Ishikawa (cell line): ENCODE data around the gene FLYWCH1.

Source experiments
- CEBPB ChIP-seq: IDR thresholded peaks from 2 replicates; pipeline ENCODE4 v1.6.1; 2012
- CREB1 ChIP-seq: IDR thresholded peaks from 2 replicates; pipeline ENCODE4 v1.6.1; 2012; ENCODE audit warnings: low read depth
- EGR1 ChIP-seq: IDR thresholded peaks from 2 replicates; pipeline ENCODE4 v1.6.1; 2012
- EP300 ChIP-seq: IDR thresholded peaks from 2 replicates; pipeline ENCODE4 v1.6.1; 2012; ENCODE audit warnings: borderline replicate concordance
- FOXM1 ChIP-seq: IDR thresholded peaks from 2 replicates; pipeline ENCODE4 v1.6.1; 2012; ENCODE audit warnings: low read depth, borderline replicate concordance
- MAX ChIP-seq: IDR thresholded peaks from 2 replicates; pipeline ENCODE4 v1.6.1; 2012
- NFIC ChIP-seq: IDR thresholded peaks from 2 replicates; pipeline ENCODE4 v1.6.1; 2012
- RAD21 ChIP-seq: IDR thresholded peaks from 2 replicates; pipeline ENCODE4 v1.6.1; 2012; ENCODE audit warnings: low read depth
- REST ChIP-seq: IDR thresholded peaks from 2 replicates; pipeline ENCODE4 v1.6.1; 2012; ENCODE audit warnings: low read depth, mild to moderate bottlenecking
- TAF1 ChIP-seq: IDR thresholded peaks from 2 replicates; pipeline ENCODE4 v1.6.1; 2012; ENCODE audit warnings: low read depth, mild to moderate bottlenecking
- TCF12 ChIP-seq: IDR thresholded peaks from 2 replicates; pipeline ENCODE4 v1.6.1; 2012; ENCODE audit warnings: low read depth
- TEAD4 ChIP-seq: IDR thresholded peaks from 2 replicates; pipeline ENCODE4 v1.6.1; 2012
- USF1 ChIP-seq: IDR thresholded peaks from 2 replicates; pipeline ENCODE4 v1.6.1; 2012
- YY1 ChIP-seq: IDR thresholded peaks from 2 replicates; pipeline ENCODE4 v1.6.1; 2012; ENCODE audit warnings: low read depth
- ZBTB7A ChIP-seq: IDR thresholded peaks from 2 replicates; pipeline ENCODE4 v1.6.1; 2012; ENCODE audit warnings: low read depth

The FLYWCH1 gene

GRCh38 chr16:2991566-2992261 is 80.0 kb downstream of the FLYWCH1 start:
- TF ChIP-seq TEAD4, result no peak

GRCh38 chr16:2992383-2993081 is 80.8 kb downstream of the FLYWCH1 start:
- TF ChIP-seq RAD21 (no peak), ZBTB7A (no peak), CREB1 (no peak), USF1 (no peak), FOXM1 (no peak), YY1 (no peak), TEAD4 (no peak)

- TF ChIP-seq NFIC, result no peak
Measured at GRCh38 chr16:2996298-2996697, 84.6 kb downstream of the FLYWCH1 start.

- TF ChIP-seq FOXM1, result no peak
- no peak for TF ChIP-seq TCF12
- no peak for TF ChIP-seq MAX
- no peak for TF ChIP-seq CREB1
- no peak for TF ChIP-seq ZBTB7A
- TF ChIP-seq RAD21, result no peak
- TF ChIP-seq REST, result no peak
- no peak for TF ChIP-seq TEAD4
- TF ChIP-seq NFIC, result no peak
- TF ChIP-seq EP300, result no peak
- no peak for TF ChIP-seq USF1
- TF ChIP-seq CEBPB, result no peak
- TF ChIP-seq YY1, result no peak
- TF ChIP-seq EGR1, result no peak
- no peak for TF ChIP-seq TAF1
Measured at GRCh38 chr16:2999929-3000328, 88.2 kb downstream of the FLYWCH1 start.

- TF ChIP-seq FOXM1, result no peak
- no peak for TF ChIP-seq TAF1
Measured at GRCh38 chr16:3000540-3000939, 88.8 kb downstream of the FLYWCH1 start.
